HG03045 (cell line): ENCODE results near the gene RCN2.
"Not testable (repeated sequence)": the region's sequence is repeated elsewhere in the genome, so short reads cannot be mapped to it uniquely, and the experiment has no call there.

Source experiments
- ATAC-seq: cut with Tn5 transposase; IDR thresholded peaks from one replicate; pipeline ENCODE4 v1.9.1; 2021; ENCODE audit warnings: mild to moderate bottlenecking, moderate library complexity; ENCODE audit not compliant: unreplicated experiment

The RCN2 gene, protein sequence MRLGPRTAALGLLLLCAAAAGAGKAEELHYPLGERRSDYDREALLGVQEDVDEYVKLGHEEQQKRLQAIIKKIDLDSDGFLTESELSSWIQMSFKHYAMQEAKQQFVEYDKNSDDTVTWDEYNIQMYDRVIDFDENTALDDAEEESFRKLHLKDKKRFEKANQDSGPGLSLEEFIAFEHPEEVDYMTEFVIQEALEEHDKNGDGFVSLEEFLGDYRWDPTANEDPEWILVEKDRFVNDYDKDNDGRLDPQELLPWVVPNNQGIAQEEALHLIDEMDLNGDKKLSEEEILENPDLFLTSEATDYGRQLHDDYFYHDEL

DNA sequence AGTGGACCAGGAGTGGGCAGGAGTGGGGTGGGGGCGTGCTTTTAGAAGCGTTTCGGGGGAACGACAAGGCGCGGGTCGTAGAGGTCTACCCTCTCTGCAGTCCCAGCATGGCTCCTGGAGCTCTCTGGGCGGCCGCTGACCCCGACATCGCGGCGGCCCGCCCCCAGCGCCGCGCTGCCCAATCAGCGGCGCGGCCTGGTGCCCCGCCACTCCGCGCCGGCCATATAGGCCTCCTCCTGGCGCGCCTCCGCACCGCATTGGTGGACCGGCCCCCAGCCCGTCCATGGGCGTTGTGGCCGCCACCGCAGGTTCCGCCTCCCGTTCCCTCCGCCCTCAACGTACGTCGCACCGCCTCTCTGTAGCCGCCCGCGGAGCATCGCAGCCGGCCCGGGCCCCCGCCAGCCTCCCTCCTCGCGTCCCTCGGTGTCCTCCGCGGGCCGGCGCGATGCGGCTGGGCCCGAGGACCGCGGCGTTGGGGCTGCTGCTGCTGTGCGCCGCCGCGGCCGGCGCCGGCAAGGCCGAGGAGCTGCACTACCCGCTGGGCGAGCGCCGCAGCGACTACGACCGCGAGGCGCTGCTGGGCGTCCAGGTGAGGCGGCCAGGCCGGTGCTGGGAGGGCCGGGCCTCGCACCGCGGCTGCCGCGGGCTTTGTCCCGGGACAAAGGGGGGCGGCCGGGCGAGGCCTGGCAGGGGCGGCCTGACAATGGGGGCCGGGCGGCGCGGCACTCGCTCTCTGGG lies at the start of gene RCN2:
Gene RCN2 (plus strand): TSS at position 353 of the 738 bp plus-strand sequence. CDS start 93 bp downstream, at position 446.
- peak; percentile 99 for ATAC-seq

GRCh38 chr15:76885212-76885611 lies 46.3 kb upstream of the RCN2 start:
- ATAC-seq: no peak

GRCh38 chr15:76887280-76888141 lies 44.0 kb upstream of the RCN2 start:
- ATAC-seq: not testable (repeated sequence)

- not testable (repeated sequence) for ATAC-seq
Measured at GRCh38 chr15:76892836-76893235, 38.7 kb upstream of the RCN2 start.

DNA sequence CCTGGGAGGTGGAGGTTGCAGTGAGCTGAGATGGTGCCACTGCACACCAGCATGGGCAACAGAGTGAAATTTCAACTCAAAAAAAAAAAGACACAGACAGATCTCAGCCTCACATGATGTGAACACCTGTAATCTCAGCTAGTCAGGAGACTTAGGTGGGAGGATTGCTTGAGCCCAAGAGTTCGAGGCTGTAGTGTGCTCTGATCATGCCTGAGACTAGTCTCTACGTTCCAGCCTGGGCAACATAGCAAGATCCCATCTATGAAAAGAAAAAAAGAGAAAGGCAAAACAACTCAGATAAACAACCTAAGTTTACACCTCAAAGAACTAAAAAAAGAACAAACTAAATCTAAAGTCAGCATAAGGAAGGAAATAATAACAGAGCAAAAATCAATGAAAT lies 37.4 kb upstream of the RCN2 start:
- no peak for ATAC-seq

GRCh38 chr15:76898102-76898501 lies 33.4 kb upstream of the RCN2 start:
- ATAC-seq: no peak

DNA sequence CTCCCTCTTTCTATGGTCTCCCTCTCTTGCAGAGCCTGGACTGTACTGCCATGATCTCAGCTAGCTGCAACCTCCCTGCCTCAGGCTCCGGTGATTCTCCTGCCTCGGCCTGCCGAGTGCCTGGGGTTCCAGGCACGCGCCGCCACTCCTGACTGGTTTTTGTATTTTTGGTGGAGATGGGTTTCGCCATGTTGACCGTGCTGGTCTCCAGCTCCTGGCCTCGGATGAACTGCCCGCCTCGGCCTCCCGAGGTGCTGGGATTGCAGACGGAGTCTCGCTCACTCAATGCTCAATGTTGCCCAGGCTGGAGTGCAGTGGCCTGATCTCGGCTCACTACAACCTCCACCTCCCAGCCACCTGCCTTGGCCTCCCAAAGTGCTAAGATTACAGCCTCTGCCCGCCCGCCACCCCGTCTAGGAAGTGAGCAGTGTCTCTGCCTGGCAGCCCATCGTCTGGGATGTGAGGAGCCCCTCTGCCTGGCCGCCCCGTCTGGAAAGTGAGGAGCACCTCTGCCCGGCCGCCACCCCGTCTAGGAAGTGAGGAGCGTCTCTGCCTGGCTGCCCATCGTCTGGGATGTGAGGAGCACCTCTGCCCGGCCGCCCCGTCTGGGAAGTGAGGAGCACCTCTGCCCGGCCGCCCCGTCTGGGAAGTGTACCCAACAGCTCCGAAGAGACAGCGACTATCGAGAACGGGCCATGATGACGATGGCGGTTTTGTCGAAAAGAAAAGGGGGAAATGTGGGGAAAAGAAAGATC lies 32.2 kb upstream of the RCN2 start:
- not testable (repeated sequence) for ATAC-seq

- not testable (repeated sequence) for ATAC-seq
Measured at GRCh38 chr15:76899931-76900310, 31.6 kb upstream of the RCN2 start.

DNA sequence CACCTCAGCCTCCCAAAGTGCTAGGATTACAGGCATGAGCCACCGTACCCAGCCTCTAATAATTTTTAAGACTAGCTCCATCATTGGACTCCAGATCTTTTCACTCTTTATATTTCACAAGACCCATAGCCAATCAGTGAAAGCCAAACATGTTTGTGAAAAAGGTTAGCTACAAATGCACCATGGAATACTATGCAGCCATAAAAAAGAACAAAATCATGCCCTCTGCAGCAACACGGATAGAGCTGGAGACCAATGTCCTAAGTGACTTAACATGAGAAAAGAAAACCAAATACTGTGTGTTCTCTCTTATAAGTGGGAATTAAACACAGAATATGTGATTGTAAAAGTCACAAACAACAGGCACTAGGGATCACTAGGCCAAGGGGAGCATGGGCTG lies 29.6 kb upstream of the RCN2 start:
- ATAC-seq: no peak

GRCh38 chr15:76903251-76903681 lies 28.3 kb upstream of the RCN2 start:
- ATAC-seq: no peak

DNA sequence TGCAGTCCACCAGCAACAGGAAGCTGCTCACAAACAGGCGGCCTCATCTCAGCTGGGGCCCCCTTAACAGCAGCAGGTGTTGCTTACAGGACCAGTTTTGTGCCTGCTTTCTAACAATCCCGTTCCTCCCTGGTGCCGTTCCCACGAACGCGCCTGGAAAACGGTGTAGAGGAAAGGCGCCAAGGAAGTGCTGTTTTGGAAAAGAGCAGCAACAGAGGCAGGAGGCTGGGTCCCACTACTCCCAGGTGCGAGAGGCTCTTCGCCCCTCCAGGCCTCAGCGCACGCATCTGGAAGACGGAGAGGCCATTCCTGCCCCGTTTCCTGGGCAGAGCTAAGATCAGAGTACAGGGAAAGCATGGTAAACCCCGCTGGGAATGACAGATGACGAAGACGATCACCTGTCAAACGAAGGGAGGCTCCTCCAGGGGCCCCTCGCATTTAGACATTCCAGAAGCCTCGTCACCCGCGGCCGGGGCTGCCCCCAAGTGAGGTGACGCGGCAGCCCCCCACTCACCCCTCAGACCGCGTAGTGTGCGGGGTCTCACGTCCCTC lies 27.0 kb upstream of the RCN2 start:
- ATAC-seq: peak; percentile 32

DNA sequence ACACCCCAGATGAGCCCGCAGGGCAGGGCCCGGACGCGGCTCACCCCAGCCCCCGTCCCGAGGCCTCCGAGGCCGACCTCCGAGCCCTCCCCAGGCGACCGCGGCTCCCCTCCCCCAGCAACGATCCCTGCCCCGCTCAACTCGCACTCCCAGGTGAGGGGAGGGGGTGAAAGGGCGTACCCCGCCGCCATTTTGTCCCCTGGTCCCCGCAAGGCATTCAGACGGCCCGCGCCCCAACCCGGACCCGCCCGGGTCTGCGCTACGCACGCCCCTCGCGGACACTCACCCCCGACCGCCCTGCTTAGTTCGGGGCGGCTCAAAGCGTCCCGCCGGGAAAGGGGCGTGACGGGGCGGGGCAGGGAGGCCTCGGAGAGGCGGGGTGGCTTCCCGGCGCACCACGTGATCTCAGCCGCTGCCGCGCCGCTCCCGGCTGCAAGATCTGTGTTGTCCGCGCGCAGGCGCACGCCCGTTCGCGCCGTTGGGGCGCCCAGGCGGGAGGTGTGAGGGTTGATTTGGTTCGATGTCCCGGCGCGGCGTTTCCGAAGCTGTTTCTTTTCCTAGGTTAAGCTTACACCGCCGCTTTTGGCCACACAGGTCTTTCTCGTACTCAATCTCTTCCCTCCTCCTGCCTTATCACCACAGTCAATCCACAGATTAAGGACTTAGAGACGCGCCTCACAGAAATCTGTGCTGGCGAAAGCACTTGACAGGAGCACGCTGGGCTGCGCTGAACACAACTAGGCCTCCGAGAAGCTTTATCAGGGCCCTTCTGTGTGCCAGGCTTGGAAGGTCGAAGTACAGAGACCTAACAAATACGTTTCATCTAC lies 26.3 kb upstream of the RCN2 start, which contains the start of gene SCAPER:
Gene SCAPER (minus strand): TSS at position 328 of the 827 bp plus-strand sequence. CDS start 21,523 bp downstream, outside the sequence.
- ATAC-seq: peak; percentile 91

DNA sequence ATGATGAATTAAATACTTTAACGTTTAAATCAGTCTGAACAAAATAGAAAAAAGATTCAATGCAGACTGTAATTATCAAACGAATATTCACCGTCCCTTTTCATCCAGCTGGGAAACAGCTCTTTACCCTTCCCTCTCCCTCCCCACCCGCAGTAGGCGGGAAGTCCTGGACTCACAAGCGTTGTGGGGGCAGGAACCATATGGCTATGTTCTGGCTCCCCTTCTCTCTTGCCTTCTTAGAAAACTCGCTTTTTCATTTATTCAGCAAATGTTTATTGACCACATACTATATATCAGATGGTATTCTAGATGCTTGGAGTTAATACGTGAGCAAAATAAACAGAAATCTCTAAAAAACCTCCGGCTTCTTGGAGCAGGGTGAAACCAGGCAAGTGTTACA lies 25.7 kb upstream of the RCN2 start:
- ATAC-seq: no peak

DNA sequence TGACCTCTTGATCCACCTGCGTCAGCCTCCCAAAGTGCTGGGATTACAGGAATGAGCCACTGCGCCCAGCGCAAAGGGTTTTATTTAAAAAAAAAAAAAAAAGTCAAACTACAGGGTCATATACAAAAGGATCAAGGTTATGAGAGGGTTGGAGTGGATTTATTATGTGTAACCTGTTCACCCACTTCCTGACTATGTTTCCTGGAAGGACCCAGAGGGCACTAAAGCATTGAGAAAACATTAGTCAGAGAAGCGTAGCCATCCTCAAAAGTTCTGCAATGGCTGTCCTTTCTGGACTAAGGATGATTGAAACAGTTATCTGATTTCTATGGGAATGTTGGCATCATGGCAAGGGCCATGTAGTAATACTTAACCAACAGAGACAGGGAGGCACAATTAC lies 19.1 kb upstream of the RCN2 start:
- ATAC-seq: no peak

- no peak for ATAC-seq
Measured at GRCh38 chr15:76913737-76914136, 17.8 kb upstream of the RCN2 start.

DNA sequence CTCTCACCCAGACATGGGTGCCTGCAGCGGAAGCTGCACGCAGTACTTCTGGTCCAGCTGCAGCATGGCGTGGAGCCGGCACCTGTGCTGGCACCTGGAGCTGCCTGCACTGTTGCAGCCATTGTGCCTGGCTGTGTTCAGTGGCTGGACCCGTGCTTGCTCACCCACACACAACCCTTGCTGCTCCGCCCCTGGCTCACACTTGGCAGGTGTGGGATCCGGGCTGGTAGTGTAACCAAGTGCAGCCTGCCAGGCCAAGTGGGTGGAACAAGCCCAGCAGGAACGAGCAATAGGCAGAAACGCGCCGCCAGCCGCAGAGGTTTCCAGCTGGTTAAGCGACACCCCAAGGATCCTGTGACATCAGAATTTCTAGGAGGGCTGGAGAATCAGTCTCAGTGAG lies 15.2 kb upstream of the RCN2 start:
- ATAC-seq: no peak

- ATAC-seq: no peak
Measured at GRCh38 chr15:76928201-76928600, 3.3 kb upstream of the RCN2 start.

DNA sequence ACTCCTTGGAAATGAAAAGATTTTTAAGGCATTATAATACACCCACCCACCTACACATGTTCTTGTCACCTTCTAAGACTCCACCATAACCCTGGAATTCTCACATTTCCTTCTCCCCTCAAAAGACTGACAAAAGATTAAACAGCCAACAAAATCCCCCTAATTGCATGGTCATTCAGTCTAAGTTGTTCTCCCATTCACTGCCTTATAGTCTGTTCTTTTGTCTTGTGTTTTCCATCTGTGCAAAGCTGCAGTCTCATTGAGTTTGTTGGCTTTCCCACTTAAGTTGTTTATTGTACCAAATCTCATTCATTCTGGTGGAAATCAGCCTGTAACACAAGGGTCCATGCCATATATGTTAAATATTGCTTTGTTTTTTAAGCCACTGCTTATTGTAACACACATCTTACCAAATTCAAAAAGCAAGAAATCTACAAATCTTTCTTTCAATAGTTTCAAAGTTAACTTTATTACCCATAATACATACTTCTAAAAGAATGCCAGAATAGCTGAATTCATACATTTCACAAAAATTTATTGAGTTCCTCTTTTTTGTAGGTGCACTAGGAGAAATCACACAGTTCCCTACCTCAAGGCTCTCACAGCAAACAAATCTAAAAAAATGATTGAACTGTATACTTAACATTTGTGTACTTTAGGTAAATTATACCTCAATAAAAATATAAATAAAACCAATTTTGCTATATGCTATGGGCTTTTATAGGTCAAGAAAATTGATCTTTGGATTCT lies 2.4 kb upstream of the RCN2 start:
- ATAC-seq: no peak
